Endothelial cell of umbilical vein (primary cell): Measurements from ENCODE around the gene SETX. TPM values are rescaled to one million over a fixed set of nuclear protein-coding genes. Genes with fewer than 3 reads are reported as not detected.

Source experiments
- BruUV-seq: library from RNA; stranded (reverse); fragments of 400-500 nt; replicated peaks from 2 replicates; lab custom pipeline; 2021; lab: Mats Ljungman, UMichigan
- CTCF ChIA-PET: fragments of 300-600, 350-600 bp; sonication (Branson Sonifier 250); formaldehyde crosslinking; loops from one replicate; lab custom pipeline; 2021; ENCODE audit warnings: antibody characterized with exemption, inconsistent platforms; lab: Charles Lee
- POLR2A ChIA-PET: fragments of 300-600, 350-600 bp; sonication (Branson Sonifier 250); formaldehyde crosslinking; loops from one replicate; lab custom pipeline; 2021; ENCODE audit warnings: antibody characterized with exemption, inconsistent platforms; lab: Charles Lee
- DNase-seq: peaks from one replicate; pipeline ENCODE4 v3.0.0-alpha.2; 2011; ENCODE audit warnings: low read depth, low spot score
- FAIRE-seq: peaks from 2 replicates; lab custom pipeline; 2011; peaks lifted over from hg19 to GRCh38; lab: Jason Lieb, UNC
- H2AFZ ChIP-seq: 2 replicates; pipeline ENCODE4 v1.6.0; 2012; ENCODE audit warnings: low read depth, low read length, control low read depth, inconsistent platforms
- H3K27ac ChIP-seq: 2 replicates; pipeline ENCODE4 v1.5.1; 2011; ENCODE audit warnings: low read depth, mild to moderate bottlenecking, control low read depth, low read length, moderate library complexity; ENCODE audit not compliant: insufficient read depth
- H3K27me3 ChIP-seq, 2 experiments: 2 replicates each; pipeline versions ENCODE4 v1.6.0 to v1.6.1; 2011; ENCODE audit warnings: low read length in 2 of 2, mixed read lengths in 1 of 2; ENCODE audit not compliant: control insufficient read depth in 2 of 2, insufficient read depth in 2 of 2
- H3K36me3 ChIP-seq, 2 experiments: 2 replicates in 1 of 2; 3 replicates in 1 of 2; pipeline ENCODE4 v1.5.1; 2011; ENCODE audit warnings: low read length in 2 of 2, mild to moderate bottlenecking in 1 of 2, moderate library complexity in 1 of 2; ENCODE audit not compliant: control insufficient read depth in 2 of 2, insufficient read depth in 2 of 2; ENCODE audit errors: extremely low read depth in 1 of 2
- H3K4me1 ChIP-seq: 3 replicates; pipeline ENCODE4 v1.5.1; 2011; ENCODE audit warnings: mild to moderate bottlenecking, low read length; ENCODE audit not compliant: control insufficient read depth, insufficient read depth; ENCODE audit errors: extremely low read depth
- H3K4me2 ChIP-seq: 2 replicates; pipeline ENCODE4 v1.6.1; 2011; ENCODE audit warnings: low read length, control low read depth, mixed read lengths; ENCODE audit not compliant: insufficient read depth
- H3K4me3 ChIP-seq, 3 experiments: fragments of 200-600 bp in 1 of 3; sonication (generic), shearing (Covaris generic) in 1 of 3; replicated peaks in 1 of 3; 2 replicates each; pipeline ENCODE4 v1.5.1; 2011 to 2016; ENCODE audit warnings: control low read depth in 3 of 3, low read length in 3 of 3, mild to moderate bottlenecking in 2 of 3, inconsistent platforms in 1 of 3, low read depth in 1 of 3, moderate library complexity in 1 of 3; ENCODE audit not compliant: insufficient read depth in 1 of 3
- H3K79me2 ChIP-seq: 2 replicates; pipeline ENCODE4 v1.6.0; 2012; ENCODE audit warnings: low read length, inconsistent platforms; ENCODE audit not compliant: control insufficient read depth, insufficient read depth
- H3K9ac ChIP-seq: replicated peaks from 2 replicates; pipeline ENCODE3; 2011; ENCODE audit warnings: low read length, control low read depth; ENCODE audit not compliant: insufficient read depth; ENCODE audit errors: extremely low read depth
- H3K9me1 ChIP-seq: replicated peaks from 3 replicates; pipeline ENCODE4 v1.6.0; 2011; ENCODE audit warnings: mild to moderate bottlenecking, low read length; ENCODE audit not compliant: control insufficient read depth, insufficient read depth; ENCODE audit errors: extremely low read depth
- H3K9me3 ChIP-seq: replicated peaks from 2 replicates; pipeline ENCODE4 v1.5.1; 2012; ENCODE audit warnings: low read length, inconsistent platforms; ENCODE audit not compliant: control insufficient read depth, insufficient read depth
- H4K20me1 ChIP-seq: replicated peaks from 2 replicates; pipeline ENCODE3; 2011; ENCODE audit warnings: mild to moderate bottlenecking, low read length; ENCODE audit not compliant: control insufficient read depth, insufficient read depth; ENCODE audit errors: extremely low read depth
- CTCF ChIP-seq, 2 donors: IDR thresholded peaks; 1 replicate in 1 of 2; 2 replicates in 1 of 2; pipeline ENCODE4 v1.5.1; 2011; ENCODE audit warnings: low read length in 2 of 2, mild to moderate bottlenecking in 2 of 2, moderate library complexity in 2 of 2, control low read depth in 1 of 2, inconsistent platforms in 1 of 2, low read depth in 1 of 2; ENCODE audit not compliant: insufficient read depth in 1 of 2; ENCODE audit errors: extremely low read depth in 1 of 2
- EZH2 ChIP-seq: IDR thresholded peaks from 2 replicates; pipeline ENCODE4 v1.6.1; 2012; ENCODE audit warnings: borderline replicate concordance, low read depth, mild to moderate bottlenecking, moderate library complexity, low read length, inconsistent platforms; ENCODE audit not compliant: severe bottlenecking
- FOS ChIP-seq: IDR thresholded peaks from 2 replicates; pipeline ENCODE4 v1.6.1; 2011; ENCODE audit warnings: mild to moderate bottlenecking, low read length, moderate library complexity, borderline replicate concordance; ENCODE audit not compliant: insufficient read depth
- GATA2 ChIP-seq: IDR thresholded peaks from 2 replicates; pipeline ENCODE4 v1.7.0; 2011; ENCODE audit warnings: low read depth, mild to moderate bottlenecking, moderate library complexity, mixed read lengths, low read length; ENCODE audit not compliant: insufficient read length, insufficient read depth
- JUN ChIP-seq: IDR thresholded peaks from 2 replicates; pipeline ENCODE4 v1.6.1; 2011; ENCODE audit warnings: borderline replicate concordance, low read depth; ENCODE audit not compliant: insufficient read length, insufficient read depth
- MYC ChIP-seq: IDR thresholded peaks from one replicate; pipeline ENCODE4 v1.6.1; 2011; ENCODE audit warnings: mild to moderate bottlenecking, low read depth, low read length
- POLR2A ChIP-seq: IDR thresholded peaks from 2 replicates; pipeline ENCODE4 v1.6.1; 2012; ENCODE audit warnings: low read depth, mild to moderate bottlenecking, control low read depth, low read length
- POLR2AphosphoS5 ChIP-seq: IDR thresholded peaks from 2 replicates; pipeline ENCODE4 v1.6.1; 2012; ENCODE audit warnings: low read depth, mild to moderate bottlenecking, control low read depth, low read length, moderate library complexity; ENCODE audit not compliant: insufficient read depth
- dilution Hi-C: fragments of 300-500 bp; cut with MboI; formaldehyde crosslinking; loops from one replicate; pipeline ENCODE4 v1.15.0; 2019; ENCODE audit warnings: low sequenced_read_pairs; ENCODE audit not compliant: extremely low pct_ligation_motif_present
- intact Hi-C: fragments of 100-400 bp; cut with micrococcal nuclease; formaldehyde crosslinking; loops from one replicate; pipeline ENCODE4 v1.10.0; 2022
- polyA plus RNA-seq, 4 experiments: library from polyadenylated mRNA; depleted of rRNA in 3 of 4; stranded (reverse) in 3 of 4; unstranded in 1 of 4; fragments of >200 nt; gene quantifications; 2 replicates each; pipeline versions ENCODE4 v1.2.1 to v1.2.3, GENCODE V29; 2011 to 2012; ENCODE audit warnings: missing spikeins in 1 of 4
- total RNA-seq: library from RNA; stranded (reverse); gene quantifications from 2 replicates; pipeline ENCODE4 v1.2.3, GENCODE V29; 2021
- TF ChIP-seq, protein P1 (sequence below): IDR thresholded peaks from 2 replicates; pipeline ENCODE4 v1.6.1; 2011; ENCODE audit not compliant: insufficient read depth, insufficient read length

SETX gene
- total and polyA plus RNA-seq, 2 donors (not counting 3 experiments of a cell fraction or from before 2014, with no cell fraction given): 20.9 to 47.7 TPM

DNA sequence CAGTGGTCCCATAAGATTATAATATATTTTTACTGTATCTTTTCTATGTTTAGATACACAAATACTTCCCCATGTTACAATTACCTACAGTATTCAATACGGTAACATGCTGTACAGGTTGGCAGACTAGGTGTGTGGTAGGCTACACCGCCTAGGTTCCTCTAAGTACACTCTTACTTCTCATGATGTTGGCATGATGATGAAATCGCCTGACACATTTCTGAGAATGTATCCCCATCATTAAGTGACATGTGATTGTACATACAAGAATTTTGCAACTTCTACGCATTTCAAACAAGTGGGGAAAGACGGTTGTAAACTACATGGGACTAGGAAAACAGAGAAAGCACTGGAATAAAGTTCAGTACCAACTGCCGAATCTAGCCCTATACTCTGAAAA lies 53.3 kb downstream of the SETX start:
- no peaks in the 10 kb centered on the region for H3K9me3 ChIP-seq
- TF ChIP-seq, protein P1, sequence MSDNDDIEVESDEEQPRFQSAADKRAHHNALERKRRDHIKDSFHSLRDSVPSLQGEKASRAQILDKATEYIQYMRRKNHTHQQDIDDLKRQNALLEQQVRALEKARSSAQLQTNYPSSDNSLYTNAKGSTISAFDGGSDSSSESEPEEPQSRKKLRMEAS: no peak
- TF ChIP-seq MYC (no peak), GATA2 (no peak), POLR2A (no peak), FOS (no peak), CTCF (IDR thresholded peaks at IDR 0.05; ENCODE audit: extremely low read depth in 1 of 2, insufficient read depth in 1 of 2, low read depth in 1 of 2, low read length in 2 of 2) (no peak), EZH2 (no peak), JUN (no peak), POLR2AphosphoS5 (no peak)
- no TSS peak for BruUV-seq
- ChIA-PET POLR2A (no interaction called here), CTCF (interaction anchor here (0.7 kb wide), 1 partner anchor 576 kb away, joined by 3 read pairs; no protein-coding TSS in a partner anchor)
- FAIRE-seq: no peak
- H3K79me2 ChIP-seq: no peaks in the 10 kb centered on the region
- no peaks in the 10 kb centered on the region for H3K27me3 ChIP-seq
- H3K27ac ChIP-seq: no peak overlapping the region
- intact Hi-C loops (no loop called here), dilution Hi-C loops (no loop called here)
- no peak overlapping the region for H3K4me3 ChIP-seq
- H3K9ac ChIP-seq: no peak overlapping the region
- H2AFZ ChIP-seq: no peak overlapping the region
- H3K4me1 ChIP-seq: peaks cover 6% of the 10 kb centered on the region
- H4K20me1 ChIP-seq: no peaks in the 10 kb centered on the region
- peaks cover 10 to 25% of the 10 kb centered on the region in 2 experiments for H3K36me3 ChIP-seq
- H3K9me1 ChIP-seq: no peaks in the 10 kb centered on the region
- H3K4me2 ChIP-seq: no peak overlapping the region
- DNase-seq: no peak
